Measurements from ENCODE around the gene IGFBP6.
"Not testable (repeated sequence)": the region's sequence is repeated elsewhere in the genome, so short reads cannot be mapped to it uniquely, and the experiment has no call there.

Gene IGFBP6

GRCh38 chr12:53096089-53096741 is 1.3 kb upstream of the IGFBP6 start:
- in situ Hi-C loops (cut with HindIII; ENCODE audit: low sequenced_read_pairs) = no loop called here

- in situ Hi-C loops (cut with HindIII; ENCODE audit: low sequenced_read_pairs) = no loop called here
Observed at GRCh38 chr12:53096759-53097158, 708 bp upstream of the IGFBP6 start.

- in situ Hi-C loops (cut with HindIII; ENCODE audit: low sequenced_read_pairs) = no loop called here
Observed at GRCh38 chr12:53097207-53097563, 282 bp upstream of the IGFBP6 start.

GRCh38 chr12:53098354-53098981 is 1.0 kb downstream of the IGFBP6 start:
- in situ Hi-C loops (cut with HindIII; ENCODE audit: low sequenced_read_pairs) = no loop called here

GRCh38 chr12:53099071-53099882 is 1.8 kb downstream of the IGFBP6 start:
- in situ Hi-C loops (cut with HindIII; ENCODE audit: low sequenced_read_pairs) = no loop called here

- in situ Hi-C loops (cut with HindIII; ENCODE audit: low sequenced_read_pairs) = no loop called here
Observed at GRCh38 chr12:53100466-53101151, 3.1 kb downstream of the IGFBP6 start.

GRCh38 chr12:53101266-53101665 is 3.8 kb downstream of the IGFBP6 start:
- in situ Hi-C loops (cut with HindIII; ENCODE audit: low sequenced_read_pairs) = no loop called here

- in situ Hi-C loops (cut with HindIII; ENCODE audit: low sequenced_read_pairs) = no loop called here
Observed at GRCh38 chr12:53101931-53102781, 4.7 kb downstream of the IGFBP6 start.

GRCh38 chr12:53102883-53103807 is 5.7 kb downstream of the IGFBP6 start, which contains the start of gene SOAT2:
SOAT2 (plus strand) TSS chr12:53103486; CDS start chr12:53103578, 92 bp downstream.
- in situ Hi-C loops (cut with HindIII; ENCODE audit: low sequenced_read_pairs) = no loop called here

- in situ Hi-C loops (cut with HindIII; ENCODE audit: low sequenced_read_pairs) = no loop called here
Observed at GRCh38 chr12:53103860-53104305, 6.4 kb downstream of the IGFBP6 start.

GRCh38 chr12:53105256-53105655 is 7.8 kb downstream of the IGFBP6 start:
- in situ Hi-C loops (cut with HindIII; ENCODE audit: low sequenced_read_pairs) = no loop called here

GRCh38 chr12:53105712-53106439 is 8.4 kb downstream of the IGFBP6 start:
- in situ Hi-C loops (cut with HindIII; ENCODE audit: low sequenced_read_pairs) = no loop called here

GRCh38 chr12:53107122-53107521 is 9.7 kb downstream of the IGFBP6 start:
- in situ Hi-C loops (cut with HindIII; ENCODE audit: low sequenced_read_pairs) = no loop called here

- in situ Hi-C loops (cut with HindIII; ENCODE audit: low sequenced_read_pairs) = not testable (repeated sequence)
Observed at GRCh38 chr12:53112431-53112830, 15.0 kb downstream of the IGFBP6 start.

- in situ Hi-C loops (cut with HindIII; ENCODE audit: low sequenced_read_pairs) = no loop called here
Observed at GRCh38 chr12:53113136-53113705, 15.8 kb downstream of the IGFBP6 start.

- in situ Hi-C loops (cut with HindIII; ENCODE audit: low sequenced_read_pairs) = no loop called here
Observed at GRCh38 chr12:53113951-53114350, 16.5 kb downstream of the IGFBP6 start.

- in situ Hi-C loops (cut with HindIII; ENCODE audit: low sequenced_read_pairs) = no loop called here
Observed at GRCh38 chr12:53115112-53115890, 17.8 kb downstream of the IGFBP6 start.
